Activated CD4-positive, alpha-beta T cell treated with anti-CD3 and anti-CD28 coated beads for 48 hours (primary cell): ENCODE results near the gene PARG.
A peak's percentile ranks its signal among the peaks of the same experiment; 100 is the strongest.
"Not testable (repeated sequence)": the region's sequence is repeated elsewhere in the genome, so short reads cannot be mapped to it uniquely, and the experiment has no call there.

Experiments
- DNase-seq: peaks from one replicate; pipeline ENCODE4 v3.0.0-alpha.2; 2020

Gene PARG

GRCh38 chr10:49941447-49942338 is at the start of gene PARG, which contains the start of gene TIMM23B:
Gene PARG, minus strand, starts transcription at chr10:49942027. Its CDS starts 302 bp downstream, at chr10:49941725.
Gene TIMM23B, plus strand, starts transcription at chr10:49942053. Its CDS starts 142 bp downstream, at chr10:49942195.
- DNase-seq, result peak; percentile 85

- DNase-seq, result not testable (repeated sequence)
Measured at GRCh38 chr10:49988376-49988775, 46.5 kb upstream of the PARG start, which contains the start of gene AGAP6. Gene AGAP6, plus strand, starts transcription at chr10:49988406. Its CDS starts 310 bp downstream, at chr10:49988716.

DNA sequence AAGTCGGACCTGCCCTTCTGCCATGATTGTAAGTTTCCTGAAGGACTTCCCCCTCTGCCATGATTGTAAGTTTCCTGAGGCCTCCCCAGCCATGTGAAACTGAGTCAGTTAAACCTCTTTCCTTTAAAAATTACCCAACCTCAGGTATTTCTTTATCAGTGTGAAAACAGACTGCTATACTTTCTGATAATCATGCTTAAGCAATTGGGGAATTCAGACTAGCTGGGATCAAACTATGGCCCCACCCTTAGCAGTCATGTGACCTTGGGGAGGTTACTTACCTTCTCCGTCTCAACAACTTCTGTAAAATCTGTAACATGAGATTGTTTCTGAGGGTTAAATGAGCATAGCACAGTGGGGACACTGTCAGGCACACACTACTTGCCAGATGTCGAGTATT is 45.4 kb upstream of the PARG start:
- not testable (repeated sequence) for DNase-seq

GRCh38 chr10:49977756-49978155 is 35.9 kb upstream of the PARG start:
- peak; percentile 8 for DNase-seq

GRCh38 chr10:49972094-49972493 is 30.3 kb upstream of the PARG start:
- DNase-seq, result not testable (repeated sequence)

- DNase-seq, result not testable (repeated sequence)
Measured at GRCh38 chr10:49971466-49971865, 29.6 kb upstream of the PARG start.

DNA sequence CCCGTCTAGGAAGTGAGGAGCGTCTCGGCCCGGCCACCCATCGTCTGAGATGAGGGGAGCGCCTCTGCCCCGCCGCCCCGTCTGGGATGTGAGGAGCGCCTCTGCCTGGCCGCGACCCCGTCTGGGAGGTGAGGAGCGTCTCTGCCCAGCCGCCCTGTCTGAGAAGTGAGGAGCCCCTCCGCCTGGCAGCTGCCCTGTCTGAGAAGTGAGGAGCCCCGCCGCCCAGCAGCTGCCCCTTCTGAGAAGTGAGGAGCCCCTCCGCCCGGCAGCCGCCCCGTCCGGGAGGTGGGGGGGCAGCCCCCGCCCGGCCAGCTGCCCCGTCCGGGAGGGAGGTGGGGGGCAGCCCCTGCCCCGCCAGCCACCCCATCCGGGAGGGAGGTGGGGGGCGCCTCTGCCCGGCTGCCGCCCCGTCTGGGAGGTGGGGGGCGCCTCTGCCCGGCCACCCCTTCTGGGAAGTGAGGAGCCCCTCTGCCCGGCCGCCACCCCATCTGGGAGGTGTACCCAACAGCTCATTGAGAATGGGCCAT is 28.6 kb upstream of the PARG start:
- not testable (repeated sequence) for DNase-seq

GRCh38 chr10:49953122-49953521 is 11.3 kb upstream of the PARG start:
- not testable (repeated sequence) for DNase-seq

DNA sequence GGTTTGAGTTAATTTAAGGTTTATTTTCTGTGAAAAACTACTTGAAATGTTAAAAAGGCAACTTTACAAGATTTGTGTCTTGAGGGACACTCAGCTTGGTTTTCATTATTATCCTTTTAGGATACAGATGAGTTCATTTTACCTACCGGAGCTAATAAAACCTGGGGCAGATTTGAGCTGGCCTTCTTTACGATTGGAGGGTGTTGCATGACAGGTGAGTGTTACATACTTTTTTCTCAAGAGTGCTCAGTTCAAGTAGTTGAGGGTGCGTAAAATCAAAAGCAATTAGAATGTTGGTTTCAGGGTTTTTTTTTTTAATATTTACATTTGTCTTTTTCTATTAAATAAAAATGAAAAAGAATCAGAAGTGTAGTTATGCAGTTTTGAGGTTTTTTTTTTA is 10.2 kb upstream of the PARG start:
- not testable (repeated sequence) for DNase-seq

- DNase-seq, result not testable (repeated sequence)
Measured at GRCh38 chr10:49948737-49949136, 6.9 kb upstream of the PARG start.

DNA sequence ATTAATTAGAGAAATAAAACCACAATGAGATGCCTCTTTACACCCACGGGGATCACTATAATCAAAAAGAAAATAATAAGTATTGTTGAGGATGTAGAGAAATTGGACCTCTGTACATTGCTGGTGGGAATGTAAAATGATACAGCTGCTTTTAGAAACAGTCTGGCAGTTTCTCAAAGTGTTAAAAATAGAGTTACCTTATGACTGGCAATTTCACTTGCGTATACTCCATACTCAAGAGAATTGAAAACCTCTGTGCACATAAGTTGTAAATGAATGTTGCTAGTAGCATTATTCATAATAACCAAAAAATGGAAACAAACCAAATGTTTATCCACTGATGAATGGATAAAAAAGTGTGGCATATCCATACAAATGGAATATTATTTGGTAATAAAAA is 6.3 kb upstream of the PARG start:
- DNase-seq, result not testable (repeated sequence)

DNA sequence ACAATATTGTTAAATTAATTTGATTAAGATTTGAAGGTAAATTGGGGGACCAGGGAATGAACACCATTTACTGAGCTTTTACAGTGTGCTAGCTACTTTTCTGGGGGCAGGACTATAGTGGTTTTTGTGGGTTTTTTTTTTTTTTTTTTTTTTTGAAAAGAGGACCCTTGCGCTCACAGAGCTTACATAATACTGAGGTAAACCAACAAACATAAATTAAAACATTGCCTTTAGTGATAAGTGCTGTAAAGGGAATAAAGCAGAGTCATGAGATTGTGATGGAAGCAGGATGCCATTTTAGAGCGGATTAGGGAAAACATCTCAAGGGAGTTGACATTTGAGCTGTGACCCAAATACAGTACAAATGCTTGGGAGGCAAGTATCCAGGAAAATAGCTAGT is 1.8 kb upstream of the PARG start:
- not testable (repeated sequence) for DNase-seq

DNA sequence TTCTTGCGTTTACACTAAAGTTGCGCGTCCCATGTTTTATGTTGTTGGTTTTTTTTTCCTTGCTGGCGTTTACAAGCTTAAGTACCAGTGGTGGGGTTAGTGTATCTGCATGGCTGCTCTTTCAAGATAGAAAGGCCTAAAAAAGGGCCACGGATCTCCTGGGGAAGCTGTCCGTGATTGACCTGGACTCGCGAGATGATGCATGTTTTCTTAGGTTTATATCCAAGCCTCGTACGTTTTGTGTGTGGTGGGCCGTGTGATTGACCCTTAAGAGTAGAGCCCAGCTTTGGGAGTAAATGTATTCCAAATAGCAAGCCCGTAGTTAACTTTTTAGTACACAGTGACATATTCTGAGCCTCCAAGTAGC is 495 bp upstream of the PARG start:
- not testable (repeated sequence) for DNase-seq

DNA sequence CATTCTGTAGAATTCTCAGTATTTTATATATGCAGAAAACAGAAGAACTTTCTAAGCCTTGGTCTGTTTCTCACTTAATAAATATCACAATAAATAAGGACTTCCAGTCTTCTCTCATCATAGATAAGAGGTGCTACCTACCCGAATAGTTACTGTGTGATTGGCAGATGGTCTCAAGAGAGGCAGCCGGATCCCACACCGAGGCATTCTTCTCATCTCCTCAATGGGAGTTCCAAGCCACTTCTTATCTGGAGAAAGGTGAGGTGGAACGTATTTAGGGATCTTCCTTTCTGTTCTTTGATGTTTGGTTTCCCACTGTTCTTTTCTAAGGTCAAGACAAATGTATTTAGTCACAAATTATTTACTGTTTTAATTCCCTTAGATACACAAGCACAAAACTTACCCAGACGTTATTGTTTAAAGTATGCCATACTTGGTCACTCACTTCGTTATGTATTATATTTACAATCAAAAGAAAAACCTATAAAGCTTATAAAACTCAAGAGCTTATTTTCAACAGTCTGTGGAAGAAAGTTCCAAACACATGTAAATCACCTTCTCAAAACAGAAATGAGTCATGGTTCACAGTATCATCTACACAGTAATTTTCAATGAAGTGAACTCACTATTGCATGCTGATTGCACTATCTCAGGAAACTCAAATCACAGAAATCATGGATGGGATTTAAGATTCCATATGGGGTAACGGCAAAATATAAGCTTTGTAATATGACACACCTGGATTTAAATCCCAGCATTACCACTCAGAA is 9.7 kb downstream of the PARG start:
- not testable (repeated sequence) for DNase-seq

- DNase-seq, result not testable (repeated sequence)
Measured at GRCh38 chr10:49931276-49931675, 10.6 kb downstream of the PARG start.

GRCh38 chr10:49923572-49923971 is 18.3 kb downstream of the PARG start:
- DNase-seq, result not testable (repeated sequence)

GRCh38 chr10:49922041-49922440 is 19.8 kb downstream of the PARG start:
- not testable (repeated sequence) for DNase-seq

- DNase-seq, result not testable (repeated sequence)
Measured at GRCh38 chr10:49917927-49918326, 23.9 kb downstream of the PARG start.

- DNase-seq, result not testable (repeated sequence)
Measured at GRCh38 chr10:49916451-49916850, 25.4 kb downstream of the PARG start.

DNA sequence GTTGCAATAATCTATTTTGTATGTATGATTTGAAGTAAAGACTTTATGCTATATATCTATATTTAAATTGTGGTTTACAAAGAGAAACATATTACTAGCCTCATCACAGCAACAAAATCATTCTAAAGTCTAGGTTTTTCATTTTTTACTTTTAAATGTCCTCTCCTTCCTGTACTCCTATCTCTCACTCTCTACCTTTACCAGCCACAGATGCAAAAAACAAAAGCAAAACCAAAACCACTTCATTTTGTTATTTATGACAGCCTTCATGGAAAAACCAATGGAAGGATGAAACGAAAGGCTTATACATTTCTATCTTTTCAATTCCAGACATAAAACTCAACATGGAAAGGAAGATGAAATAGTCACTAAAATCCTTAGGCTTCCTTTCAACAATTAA is 31.5 kb downstream of the PARG start:
- DNase-seq, result not testable (repeated sequence)

GRCh38 chr10:49908290-49909080 is 33.3 kb downstream of the PARG start:
- not testable (repeated sequence) for DNase-seq

DNA sequence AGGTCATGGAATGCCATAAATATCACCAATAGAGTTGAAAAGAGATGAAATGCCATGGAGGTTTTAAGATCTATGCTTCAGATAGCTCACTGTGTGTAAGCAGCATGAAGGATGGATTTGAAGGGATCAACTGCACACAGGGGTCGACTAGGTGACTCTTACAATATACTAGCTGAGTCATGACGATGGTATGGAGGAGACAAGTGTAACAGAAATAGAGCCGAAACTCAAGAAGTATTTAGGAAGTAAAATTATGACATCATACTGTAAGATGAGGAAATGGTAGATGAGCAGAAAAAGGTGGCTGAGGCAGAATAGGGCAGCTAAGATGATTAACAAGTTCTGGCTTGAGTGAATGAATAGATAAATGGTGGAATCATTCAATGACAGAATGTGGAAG is 38.0 kb downstream of the PARG start:
- not testable (repeated sequence) for DNase-seq
